HG03520 (cell line): Measurements from ENCODE around the gene COL6A5.
"Not testable (repeated sequence)": the region's sequence is repeated elsewhere in the genome, so short reads cannot be mapped to it uniquely, and the experiment has no call there.

ENCODE experiments used
- ATAC-seq: cut with Tn5 transposase; IDR thresholded peaks from one replicate; pipeline ENCODE4 v1.9.1; 2021; ENCODE audit warnings: mild to moderate bottlenecking, moderate library complexity; ENCODE audit not compliant: unreplicated experiment

COL6A5 gene

DNA sequence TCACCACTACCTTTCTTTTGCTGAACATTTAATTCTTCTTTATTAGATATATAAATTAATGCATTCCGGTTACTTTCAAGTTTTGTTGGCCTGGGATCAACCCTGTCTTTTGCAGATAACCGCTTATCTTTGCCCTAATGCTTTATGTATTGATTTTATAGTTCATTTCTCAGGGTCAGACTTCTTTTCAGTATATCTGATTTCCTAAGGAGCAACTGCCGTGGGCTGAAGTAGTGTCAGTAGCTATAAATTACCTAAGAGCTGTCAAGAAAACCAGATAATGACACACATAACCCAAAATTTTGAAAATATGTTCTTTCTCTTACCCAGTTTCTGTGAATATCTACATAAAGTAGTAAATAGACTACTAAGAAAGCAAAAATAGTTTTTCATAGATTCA, 38.0 kb downstream of the COL6A5 start:
- ATAC-seq, result no peak

GRCh38 chr3:130384476-130385025, 39.1 kb downstream of the COL6A5 start:
- ATAC-seq, result no peak

- no peak for ATAC-seq
These were observed 41.3 kb downstream of the COL6A5 start for GRCh38 chr3:130386604-130387263.

DNA sequence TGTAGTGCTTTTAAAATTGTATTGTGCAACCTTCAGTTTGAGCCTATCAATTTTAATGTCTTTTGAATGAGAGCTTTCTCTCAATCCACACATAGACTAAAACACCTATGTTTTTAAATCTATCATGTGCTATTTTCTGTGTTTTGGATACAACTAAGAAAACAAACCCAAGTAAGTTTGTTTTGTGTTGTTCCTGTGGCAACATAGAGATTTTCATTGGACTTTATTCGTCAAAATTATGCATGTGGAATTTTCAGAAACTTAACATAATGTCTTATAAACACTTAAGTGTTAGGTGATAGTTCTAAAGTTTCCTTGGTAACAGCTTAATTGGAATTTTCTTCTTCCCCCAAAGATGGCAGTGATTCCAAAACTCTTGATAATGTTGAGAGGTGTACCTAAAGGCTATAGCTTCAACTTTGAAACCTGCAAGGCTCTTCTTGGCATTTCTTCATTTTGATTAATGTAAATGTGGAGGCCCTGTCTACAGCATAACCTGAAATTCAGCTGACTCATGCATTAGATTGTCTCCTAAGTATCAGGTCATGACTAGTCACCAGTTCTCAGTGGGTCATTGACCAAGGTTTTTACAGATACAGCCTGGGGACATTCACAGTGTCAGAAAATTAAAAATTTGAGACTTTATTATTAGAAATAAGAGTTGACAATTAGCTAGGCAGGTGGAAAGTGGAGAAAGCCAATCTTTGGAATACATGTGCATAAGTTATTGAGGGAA, 44.4 kb downstream of the COL6A5 start:
- no peak for ATAC-seq

DNA sequence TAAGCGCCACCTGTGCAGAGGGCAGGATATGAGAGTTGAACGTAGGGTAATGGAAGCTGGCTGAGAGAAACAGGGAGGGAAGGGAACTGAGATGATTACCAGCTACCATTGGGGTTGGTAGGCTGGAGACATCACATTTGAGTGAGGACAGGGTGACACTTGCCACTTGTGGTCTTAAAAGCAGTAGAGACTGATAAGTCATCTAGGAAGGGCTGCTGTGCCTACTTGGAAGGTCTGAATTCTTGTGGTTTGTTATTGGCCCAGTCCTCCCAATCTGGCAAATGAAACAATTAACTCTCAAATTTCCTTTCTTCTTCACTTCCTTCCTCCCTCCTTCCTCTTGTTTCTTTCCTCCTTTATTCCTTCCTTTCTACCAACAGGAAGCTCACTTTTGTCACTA, 46.8 kb downstream of the COL6A5 start:
- ATAC-seq, result no peak

DNA sequence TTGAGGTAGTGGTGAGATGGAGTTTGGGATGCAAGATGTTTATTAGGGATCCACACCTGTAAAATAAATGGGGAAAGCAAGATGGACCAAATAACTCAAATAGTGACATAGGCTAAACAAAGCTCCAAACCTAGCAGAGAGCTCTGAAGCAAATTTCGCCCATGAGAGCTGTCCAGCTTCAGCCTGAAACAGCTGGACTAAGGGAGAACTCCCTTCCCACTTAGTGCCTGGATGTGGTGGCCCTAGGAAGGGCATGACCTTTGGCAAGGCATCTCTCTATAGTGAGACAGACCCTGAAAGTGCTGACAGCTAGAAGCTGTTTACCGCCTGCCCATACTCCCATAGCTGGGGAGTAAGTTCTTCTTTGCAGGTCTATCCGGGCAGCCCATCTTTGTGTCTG, 48.1 kb downstream of the COL6A5 start:
- ATAC-seq, result no peak

DNA sequence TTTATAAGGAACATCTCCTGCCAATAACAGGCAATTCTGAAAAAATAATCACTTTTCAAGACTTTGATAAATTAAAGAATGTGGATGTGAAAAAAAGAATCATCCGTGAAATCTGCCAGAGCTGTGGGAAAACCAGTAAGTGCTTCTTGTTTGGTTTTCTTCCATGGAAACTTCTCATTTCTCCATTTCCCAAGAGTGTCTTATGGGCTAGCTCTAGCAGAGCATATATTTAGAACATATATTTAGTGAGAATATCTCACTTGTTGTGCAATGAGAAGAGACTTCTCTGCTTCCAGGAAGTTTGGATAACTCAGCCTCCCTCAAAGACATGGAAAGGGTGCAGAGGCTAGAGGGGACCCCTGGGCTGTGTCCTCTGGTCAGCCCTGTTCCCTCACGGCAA, 49.9 kb downstream of the COL6A5 start:
- ATAC-seq, result no peak

- no peak for ATAC-seq
These were observed 50.4 kb downstream of the COL6A5 start for GRCh38 chr3:130395916-130396315.

DNA sequence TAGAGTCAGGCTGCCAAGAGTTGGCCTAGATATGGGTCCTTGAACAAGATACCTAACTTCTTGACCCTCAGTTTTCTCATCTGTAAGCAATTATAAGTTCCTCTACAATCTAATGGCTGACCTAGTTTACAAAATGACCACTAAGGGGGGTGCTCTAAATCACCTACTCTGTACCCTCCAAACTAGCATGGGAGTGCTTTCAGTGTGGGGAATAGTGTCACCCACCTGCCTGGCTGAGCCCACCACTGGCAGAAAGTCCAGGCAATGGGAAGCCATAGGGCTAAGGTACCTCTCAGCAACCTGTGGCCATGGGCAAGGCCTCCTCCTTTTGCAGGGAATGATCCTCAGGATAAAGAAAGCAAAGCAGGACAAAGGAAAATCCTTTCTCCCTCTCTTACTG, 58.9 kb downstream of the COL6A5 start:
- no peak for ATAC-seq

- no peak for ATAC-seq
These were observed 60.5 kb downstream of the COL6A5 start for GRCh38 chr3:130405956-130406355.

- not testable (repeated sequence) for ATAC-seq
These were observed 62.8 kb downstream of the COL6A5 start for GRCh38 chr3:130408253-130408652.

DNA sequence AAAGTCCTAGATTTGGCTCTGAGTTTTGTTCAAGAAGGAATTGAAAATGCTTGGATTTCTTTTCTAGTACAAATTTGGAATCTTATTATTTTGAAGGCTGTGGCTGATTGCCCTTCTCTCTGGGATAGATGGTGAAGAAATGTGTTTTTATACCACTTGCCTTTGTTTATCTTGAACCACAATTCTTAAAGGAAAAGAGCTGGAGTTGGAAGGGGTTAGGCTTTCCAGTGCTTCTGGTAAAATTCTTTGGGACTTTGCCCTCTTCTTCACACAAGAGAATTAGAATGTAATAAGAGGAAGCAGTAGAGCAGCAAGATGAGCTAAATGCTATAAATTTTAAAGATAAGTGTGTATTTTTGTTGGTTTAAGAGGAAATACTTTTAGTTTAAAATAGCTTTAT, 65.8 kb downstream of the COL6A5 start:
- ATAC-seq, result no peak

GRCh38 chr3:130412991-130413560, 67.6 kb downstream of the COL6A5 start:
- ATAC-seq, result no peak

DNA sequence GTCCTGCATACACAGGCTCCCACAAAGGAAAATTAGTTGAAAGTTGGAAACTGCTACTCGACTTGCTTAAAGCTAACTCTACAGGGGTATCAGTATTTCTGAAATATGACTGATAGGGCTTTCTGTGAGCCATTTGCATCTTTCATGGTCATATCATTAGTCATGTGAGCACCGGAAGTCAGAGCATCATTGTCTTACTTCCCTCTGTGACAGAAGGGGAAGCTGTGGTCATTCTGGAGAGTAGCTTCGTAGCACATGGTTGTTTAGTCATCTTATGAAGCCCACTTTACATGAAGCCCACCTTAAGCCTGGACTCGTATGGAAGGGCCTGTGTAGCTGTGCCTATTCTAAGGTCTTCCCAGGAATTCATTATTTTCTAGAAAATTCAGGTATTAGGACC, 69.0 kb downstream of the COL6A5 start:
- ATAC-seq, result no peak

DNA sequence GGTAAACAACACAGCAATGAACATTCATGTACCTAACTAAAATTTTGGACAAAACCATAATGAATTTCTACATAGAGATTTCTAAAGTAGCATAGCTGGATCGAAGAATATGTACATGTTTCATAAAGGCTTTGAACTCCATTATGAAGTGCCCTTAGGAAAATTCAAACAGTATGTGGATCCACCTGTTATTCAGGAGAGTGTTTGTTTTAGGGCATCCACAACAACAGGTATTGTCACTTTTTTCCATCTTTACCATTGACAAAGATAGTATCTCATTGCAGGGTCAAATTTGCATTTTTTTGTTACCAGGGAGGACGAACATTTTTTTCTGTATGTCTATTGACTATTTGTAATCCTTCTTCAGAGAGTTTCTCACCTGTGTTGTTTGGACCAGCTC, 75.0 kb downstream of the COL6A5 start:
- no peak for ATAC-seq

DNA sequence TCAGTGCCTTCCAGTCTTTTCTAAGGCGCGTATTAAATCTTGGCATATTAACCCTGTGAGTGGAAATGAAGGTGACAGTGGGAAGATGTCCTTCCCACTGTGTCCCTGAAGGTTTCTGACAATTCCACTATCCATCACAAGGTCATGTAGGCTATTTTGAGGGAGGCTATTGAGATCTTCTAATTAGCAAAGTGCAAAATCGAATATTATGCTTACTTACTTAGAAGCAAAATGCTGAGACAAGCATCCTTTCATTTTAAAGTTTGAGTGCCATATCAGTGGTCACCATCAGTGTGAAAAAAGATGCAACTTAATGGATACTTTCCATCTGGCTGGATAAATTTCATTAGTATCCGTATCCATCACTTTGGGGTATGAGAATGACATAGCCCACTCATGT, 77.6 kb downstream of the COL6A5 start:
- no peak for ATAC-seq

- ATAC-seq, result no peak
These were observed 79.4 kb downstream of the COL6A5 start for GRCh38 chr3:130424837-130425236.

DNA sequence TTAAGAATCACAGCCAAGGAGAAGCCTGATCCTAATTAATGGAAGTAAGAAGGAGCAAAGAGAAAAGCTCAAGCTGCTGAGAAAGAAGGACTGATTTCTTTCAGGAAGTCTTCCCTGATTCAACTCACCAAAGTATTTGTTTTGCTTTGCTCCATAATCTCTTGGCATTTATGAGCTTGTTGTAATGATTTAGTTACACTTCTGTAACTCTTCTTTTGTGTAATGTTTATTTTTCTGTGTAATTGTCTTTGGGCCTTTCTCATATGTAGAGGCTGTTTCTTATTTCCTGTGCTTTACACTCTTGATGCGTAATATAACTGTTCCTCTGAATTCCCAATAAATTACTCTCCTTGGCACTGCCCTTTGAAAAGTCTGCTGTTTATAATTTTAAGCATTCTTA, 80.0 kb downstream of the COL6A5 start:
- no peak for ATAC-seq

- no peak for ATAC-seq
These were observed 80.7 kb downstream of the COL6A5 start for GRCh38 chr3:130426206-130426605.

GRCh38 chr3:130428871-130429712, 83.6 kb downstream of the COL6A5 start:
- no peak for ATAC-seq

DNA sequence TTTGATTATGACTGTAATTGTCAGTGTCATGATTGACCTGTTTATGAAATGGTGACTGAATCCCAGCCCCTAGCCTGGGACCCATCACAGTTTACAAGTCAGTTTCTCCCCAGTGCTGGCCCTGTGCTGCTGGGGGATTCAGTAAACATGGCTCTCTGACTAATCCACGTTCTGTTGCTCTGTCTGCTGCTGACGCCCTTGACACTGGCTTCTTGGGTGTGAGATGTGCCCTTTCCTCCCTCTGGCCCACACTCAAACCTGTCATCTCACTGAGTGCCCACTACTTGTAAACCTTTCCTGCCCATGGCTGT, 84.2 kb downstream of the COL6A5 start:
- no peak for ATAC-seq
